Esophagus muscularis mucosa (tissue), 4 donors: ENCODE measurements around the gene ARMC2. TPM values are rescaled to one million over a fixed set of nuclear protein-coding genes. Genes with fewer than 3 reads are reported as not detected.
A peak's percentile ranks its signal among the peaks of the same experiment; 100 is the strongest.

ENCODE experiments used
- DNase-seq: peaks from one replicate; pipeline ENCODE4 v3.0.0-alpha.2; 2017; ENCODE audit errors: extremely low spot score
- H3K27ac ChIP-seq, 4 donors: fragments of 200-600 bp; sonication (generic); replicated peaks in 1 of 4; 1 replicate in 3 of 4; 2 replicates in 1 of 4; pipeline ENCODE4 v1.5.1; 2016 to 2019; ENCODE audit warnings: mild to moderate bottlenecking in 1 of 4
- H3K27me3 ChIP-seq, 4 donors: fragments of 200-600 bp; sonication (generic); one replicate each; pipeline versions ENCODE4 v1.5.1 to v1.6.0; 2016 to 2019
- H3K36me3 ChIP-seq, 4 donors: fragments of 200-600 bp; sonication (generic); one replicate each; pipeline ENCODE4 v1.5.1; 2016 to 2019
- H3K4me1 ChIP-seq, 4 donors: fragments of 200-600 bp; sonication (generic); one replicate each; pipeline ENCODE4 v1.5.1; 2016 to 2019
- H3K4me3 ChIP-seq, 4 donors: fragments of 200-600 bp; sonication (generic); 1 replicate in 2 of 4; 2 replicates in 2 of 4; pipeline ENCODE4 v1.5.1; 2016 to 2019; ENCODE audit warnings: mild to moderate bottlenecking in 4 of 4, moderate library complexity in 1 of 4
- H3K9me3 ChIP-seq, 4 donors: fragments of 200-600 bp; sonication (generic); 1 replicate in 3 of 4; 2 replicates in 1 of 4; pipeline ENCODE4 v1.5.1; 2016 to 2019
- EP300 ChIP-seq: sonication (generic); formaldehyde crosslinking; IDR thresholded peaks from one replicate; pipeline ENCODE4 v1.6.1; 2017; ENCODE audit warnings: antibody characterized with exemption
- POLR2A ChIP-seq: fragments of 450-650 bp; IDR thresholded peaks from one replicate; pipeline ENCODE4 v1.6.1; 2017; ENCODE audit warnings: antibody characterized with exemption, moderate library complexity, mild to moderate bottlenecking, low read depth
- POLR2AphosphoS5 ChIP-seq, 2 donors: sonication (generic); formaldehyde crosslinking; IDR thresholded peaks; one replicate each; pipeline ENCODE4 v1.6.1; 2017; ENCODE audit warnings: antibody characterized with exemption in 2 of 2
- WGBS: methylation state at CpG from one replicate; pipeline ENCODE4 v1.1.5; 2018; 5-methylcytosine and 5-hydroxymethylcytosine counted together
- intact Hi-C: fragments of 100-400 bp; cut with DNase I; formaldehyde crosslinking; loops from one replicate; pipeline ENCODE4 v1.15.1; 2023
- total RNA-seq, 4 donors: library from RNA; depleted of rRNA; stranded (reverse); fragments of >200 nt; gene quantifications; one replicate each; pipeline versions ENCODE4 v1.1.0 to v1.2.1, GENCODE V29; 2016
- TF ChIP-seq, protein P1 (sequence below), 3 experiments: fragments of 200-600 bp in 2 of 3; fragments of 450-650 bp in 1 of 3; sonication (generic) in 2 of 3; IDR thresholded peaks; one replicate each; pipeline ENCODE4 v1.5.1; 2017 to 2019; ENCODE audit warnings: antibody characterized with exemption in 3 of 3, mild to moderate bottlenecking in 2 of 3, moderate library complexity in 1 of 3

The ARMC2 gene
- total RNA-seq, 4 donors from 2014 or later: 2.1 to 5.1 (median 3.2) TPM

GRCh38 chr6:108846101-108846500, 2.1 kb upstream of the ARMC2 start:
- no peak for DNase-seq
- Histone ChIP-seq H3K27me3 (no peaks in the 10 kb centered on the region), H3K36me3 (no peaks in the 10 kb centered on the region), H3K4me3 (no peak overlapping the region), H3K27ac (no peak overlapping the region), H3K9me3 (no peaks in the 10 kb centered on the region), H3K4me1 (peaks cover 21 to 33% (median 28%) of the 10 kb centered on the region in 4 donors)
- TF ChIP-seq, protein P1, sequence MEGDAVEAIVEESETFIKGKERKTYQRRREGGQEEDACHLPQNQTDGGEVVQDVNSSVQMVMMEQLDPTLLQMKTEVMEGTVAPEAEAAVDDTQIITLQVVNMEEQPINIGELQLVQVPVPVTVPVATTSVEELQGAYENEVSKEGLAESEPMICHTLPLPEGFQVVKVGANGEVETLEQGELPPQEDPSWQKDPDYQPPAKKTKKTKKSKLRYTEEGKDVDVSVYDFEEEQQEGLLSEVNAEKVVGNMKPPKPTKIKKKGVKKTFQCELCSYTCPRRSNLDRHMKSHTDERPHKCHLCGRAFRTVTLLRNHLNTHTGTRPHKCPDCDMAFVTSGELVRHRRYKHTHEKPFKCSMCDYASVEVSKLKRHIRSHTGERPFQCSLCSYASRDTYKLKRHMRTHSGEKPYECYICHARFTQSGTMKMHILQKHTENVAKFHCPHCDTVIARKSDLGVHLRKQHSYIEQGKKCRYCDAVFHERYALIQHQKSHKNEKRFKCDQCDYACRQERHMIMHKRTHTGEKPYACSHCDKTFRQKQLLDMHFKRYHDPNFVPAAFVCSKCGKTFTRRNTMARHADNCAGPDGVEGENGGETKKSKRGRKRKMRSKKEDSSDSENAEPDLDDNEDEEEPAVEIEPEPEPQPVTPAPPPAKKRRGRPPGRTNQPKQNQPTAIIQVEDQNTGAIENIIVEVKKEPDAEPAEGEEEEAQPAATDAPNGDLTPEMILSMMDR (IDR thresholded peaks at IDR 0.05): no peak
- TF ChIP-seq POLR2A: no peak
- no peak for TF ChIP-seq POLR2AphosphoS5 (IDR thresholded peaks at IDR 0.05)
- no peak for TF ChIP-seq EP300
- WGBS: 74% methylated on average over 5 of the region's 5 CpGs
- intact Hi-C loops: loop anchor here (5.0 kb wide), 1 partner anchor 226 kb away; no protein-coding TSS in a partner anchor

DNA sequence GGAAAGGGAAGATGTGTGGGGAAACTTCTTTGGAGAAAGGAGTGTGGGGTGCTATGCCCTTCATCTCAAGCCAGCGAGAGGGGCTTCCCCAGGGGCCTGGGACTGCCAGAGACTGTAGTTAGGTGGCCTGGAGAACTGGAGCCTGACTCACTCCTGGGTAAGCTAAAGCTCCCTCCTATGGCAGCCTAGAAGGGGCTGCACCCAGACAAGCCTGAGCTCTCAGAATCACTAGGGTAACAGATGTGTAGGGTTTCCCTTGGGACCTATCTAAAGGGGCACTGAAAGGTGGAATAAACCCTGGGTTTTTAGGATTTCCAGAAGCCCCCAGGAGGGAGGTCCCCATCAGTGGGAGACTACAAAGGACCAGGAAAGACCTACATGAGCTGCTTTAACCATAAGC, 1.6 kb upstream of the ARMC2 start:
- intact Hi-C loops: loop anchor here (5.0 kb wide), 1 partner anchor 226 kb away; no protein-coding TSS in a partner anchor
- no peaks in the 10 kb centered on the region for H3K27me3 ChIP-seq
- H3K9me3 ChIP-seq: no peaks in the 10 kb centered on the region

GRCh38 chr6:108847738-108848115, 495 bp upstream of the ARMC2 start:
- Histone ChIP-seq H3K36me3 (no peaks in the 10 kb centered on the region), H3K4me3 (peak overlapping the region; percentile 75 to 91 (median 78)), H3K9me3 (no peaks in the 10 kb centered on the region), H3K4me1 (peaks cover 25 to 34% (median 29%) of the 10 kb centered on the region in 4 donors), H3K27ac (peak overlapping the region; percentile 80 to 86 (median 82)), H3K27me3 (no peaks in the 10 kb centered on the region)
- TF ChIP-seq POLR2A: no peak
- TF ChIP-seq, protein P1 (IDR thresholded peaks at IDR 0.05): no peak
- no peak for TF ChIP-seq EP300
- no peak for TF ChIP-seq POLR2AphosphoS5 (IDR thresholded peaks at IDR 0.05)
- no peak for DNase-seq
- intact Hi-C loops: loop anchor here (5.0 kb wide), 1 partner anchor 225 kb away; no protein-coding TSS in a partner anchor
- WGBS: 42% methylated on average over 12 of the region's 12 CpGs

More for the DNA sequence above, 1.6 kb upstream of the ARMC2 start:
- Histone ChIP-seq H3K36me3 (no peaks in the 10 kb centered on the region), H3K4me3 (no peak overlapping the region), H3K4me1 (peaks cover 25 to 34% (median 29%) of the 10 kb centered on the region in 4 donors), H3K27ac (no peak overlapping the region)
- 100% methylated on average over 1 of the region's 1 CpG for WGBS
- no peak for DNase-seq
- TF ChIP-seq EP300: no peak
- TF ChIP-seq, protein P1 (IDR thresholded peaks at IDR 0.05): no peak
- TF ChIP-seq POLR2A: no peak
- no peak for TF ChIP-seq POLR2AphosphoS5 (IDR thresholded peaks at IDR 0.05)

- TF ChIP-seq POLR2AphosphoS5 (IDR thresholded peaks at IDR 0.05): peak in 1 of 2 donors; percentile 26
- TF ChIP-seq, protein P1 (IDR thresholded peaks at IDR 0.05): no peak
- Histone ChIP-seq H3K9me3 (no peaks in the 10 kb centered on the region), H3K4me1 (peaks cover 25 to 34% (median 29%) of the 10 kb centered on the region in 4 donors), H3K36me3 (peaks cover 10 to 16% (median 14%) of the 10 kb centered on the region in 4 donors), H3K27ac (peak overlapping the region; percentile 51 to 68 (median 52)), H3K4me3 (no peak overlapping the region), H3K27me3 (no peaks in the 10 kb centered on the region)
- no peak for DNase-seq
- intact Hi-C loops: no loop called here
- WGBS: 68% methylated on average over 10 of the region's 10 CpGs
Measured at GRCh38 chr6:108850669-108851465, 2.6 kb downstream of the ARMC2 start.
